Measurements from ENCODE around the gene LNX1. TPM values are rescaled to one million over a fixed set of nuclear protein-coding genes. Genes with fewer than 3 reads are reported as not detected.

The LNX1 gene
- total and polyA plus RNA-seq, 9 of the 15 experiments (the other 6 are each of a cell fraction or from before 2014, with no cell fraction given) = 0.40 to 3.6 (median 2.2) TPM

DNA sequence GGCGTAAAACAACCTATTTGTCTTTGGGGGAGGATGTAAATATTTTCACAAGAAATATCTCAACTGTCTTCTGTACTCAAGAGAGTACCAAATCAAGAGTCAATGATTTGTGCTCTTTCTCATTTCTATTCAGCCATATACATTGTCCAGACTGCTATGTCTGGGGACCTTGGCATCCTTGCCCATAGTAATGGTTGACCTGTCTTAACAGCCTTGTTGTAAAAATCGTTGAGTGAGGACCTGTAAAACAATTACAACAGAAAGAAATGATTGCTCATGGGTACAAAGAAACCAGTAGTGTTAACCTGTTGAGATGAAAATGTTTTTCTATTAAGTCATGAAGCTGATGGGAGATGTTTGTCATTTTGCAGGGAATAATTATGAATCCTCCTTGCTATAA is 56.6 kb downstream of the LNX1 start (continued):
- TF ChIP-seq, protein P1, sequence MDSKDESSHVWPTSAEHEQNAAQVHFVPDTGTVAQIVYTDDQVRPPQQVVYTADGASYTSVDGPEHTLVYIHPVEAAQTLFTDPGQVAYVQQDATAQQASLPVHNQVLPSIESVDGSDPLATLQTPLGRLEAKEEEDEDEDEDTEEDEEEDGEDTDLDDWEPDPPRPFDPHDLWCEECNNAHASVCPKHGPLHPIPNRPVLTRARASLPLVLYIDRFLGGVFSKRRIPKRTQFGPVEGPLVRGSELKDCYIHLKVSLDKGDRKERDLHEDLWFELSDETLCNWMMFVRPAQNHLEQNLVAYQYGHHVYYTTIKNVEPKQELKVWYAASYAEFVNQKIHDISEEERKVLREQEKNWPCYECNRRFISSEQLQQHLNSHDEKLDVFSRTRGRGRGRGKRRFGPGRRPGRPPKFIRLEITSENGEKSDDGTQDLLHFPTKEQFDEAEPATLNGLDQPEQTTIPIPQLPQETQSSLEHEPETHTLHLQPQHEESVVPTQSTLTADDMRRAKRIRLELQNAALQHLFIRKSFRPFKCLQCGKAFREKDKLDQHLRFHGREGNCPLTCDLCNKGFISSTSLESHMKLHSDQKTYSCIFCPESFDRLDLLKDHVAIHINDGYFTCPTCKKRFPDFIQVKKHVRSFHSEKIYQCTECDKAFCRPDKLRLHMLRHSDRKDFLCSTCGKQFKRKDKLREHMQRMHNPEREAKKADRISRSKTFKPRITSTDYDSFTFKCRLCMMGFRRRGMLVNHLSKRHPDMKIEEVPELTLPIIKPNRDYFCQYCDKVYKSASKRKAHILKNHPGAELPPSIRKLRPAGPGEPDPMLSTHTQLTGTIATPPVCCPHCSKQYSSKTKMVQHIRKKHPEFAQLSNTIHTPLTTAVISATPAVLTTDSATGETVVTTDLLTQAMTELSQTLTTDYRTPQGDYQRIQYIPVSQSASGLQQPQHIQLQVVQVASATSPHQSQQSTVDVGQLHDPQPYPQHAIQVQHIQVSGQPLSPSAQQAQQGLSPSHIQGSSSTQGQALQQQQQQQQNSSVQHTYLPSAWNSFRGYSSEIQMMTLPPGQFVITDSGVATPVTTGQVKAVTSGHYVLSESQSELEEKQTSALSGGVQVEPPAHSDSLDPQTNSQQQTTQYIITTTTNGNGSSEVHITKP (IDR thresholded peaks at IDR 0.05; ENCODE audit: partially characterized antibody) = no peak
- no peak for TF ChIP-seq KDM5B (IDR thresholded peaks at IDR 0.05; ENCODE audit: insufficient replicate concordance, low read depth, low read length)

DNA sequence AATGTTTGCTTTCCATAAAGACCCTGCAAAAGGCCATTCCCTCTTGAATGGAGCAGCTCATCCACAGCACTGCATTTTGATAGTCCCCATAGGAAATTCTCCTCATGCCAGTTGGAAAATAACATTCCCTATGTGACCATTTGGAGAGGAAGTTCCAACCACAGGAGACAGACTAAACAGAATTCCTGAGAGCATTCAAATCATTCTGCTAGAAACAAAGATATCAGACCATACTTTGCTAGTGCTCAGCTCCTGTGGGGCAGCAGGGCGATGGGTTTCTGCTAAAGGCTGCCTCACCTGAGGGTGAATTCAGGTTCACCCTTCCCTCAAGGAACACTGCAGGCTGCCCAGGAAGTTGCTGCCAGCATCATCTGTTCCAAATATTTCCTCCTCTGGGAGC is 58.8 kb downstream of the LNX1 start:
- no peak overlapping the region for H3K27ac ChIP-seq (ENCODE audit: extremely low read depth, low read depth, low read length)
- ChIA-PET CTCF (ENCODE audit: low intra/inter-chr PET ratio) (no interaction called here), POLR2A (interaction anchor here (1.5 kb wide), 1 partner anchor 8 kb away, joined by 3 read pairs; no protein-coding TSS in a partner anchor)
- in situ Hi-C loops (cut with MboI) (no loop called here), intact Hi-C loops (cut with micrococcal nuclease) (no loop called here)
- peaks cover 4 to 31% of the 10 kb centered on the region in 2 experiments; a peak in 2 of 5 replicates for H3K27me3 ChIP-seq (ENCODE audit: control insufficient read depth in 2 of 2, insufficient read depth in 2 of 2, low read length in 2 of 2)
- no peaks in the 10 kb centered on the region for H3K9me1 ChIP-seq (ENCODE audit: control insufficient read depth, insufficient read depth, low read length)
- TF ChIP-seq, protein P2, sequence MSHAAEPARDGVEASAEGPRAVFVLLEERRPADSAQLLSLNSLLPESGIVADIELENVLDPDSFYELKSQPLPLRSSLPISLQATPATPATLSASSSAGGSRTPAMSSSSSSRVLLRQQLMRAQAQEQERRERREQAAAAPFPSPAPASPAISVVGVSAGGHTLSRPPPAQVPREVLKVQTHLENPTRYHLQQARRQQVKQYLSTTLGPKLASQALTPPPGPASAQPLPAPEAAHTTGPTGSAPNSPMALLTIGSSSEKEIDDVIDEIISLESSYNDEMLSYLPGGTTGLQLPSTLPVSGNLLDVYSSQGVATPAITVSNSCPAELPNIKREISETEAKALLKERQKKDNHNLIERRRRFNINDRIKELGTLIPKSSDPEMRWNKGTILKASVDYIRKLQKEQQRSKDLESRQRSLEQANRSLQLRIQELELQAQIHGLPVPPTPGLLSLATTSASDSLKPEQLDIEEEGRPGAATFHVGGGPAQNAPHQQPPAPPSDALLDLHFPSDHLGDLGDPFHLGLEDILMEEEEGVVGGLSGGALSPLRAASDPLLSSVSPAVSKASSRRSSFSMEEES (CRISPR knock-in tag; IDR thresholded peaks at IDR 0.05) = no peak
- TF ChIP-seq, protein P3, sequence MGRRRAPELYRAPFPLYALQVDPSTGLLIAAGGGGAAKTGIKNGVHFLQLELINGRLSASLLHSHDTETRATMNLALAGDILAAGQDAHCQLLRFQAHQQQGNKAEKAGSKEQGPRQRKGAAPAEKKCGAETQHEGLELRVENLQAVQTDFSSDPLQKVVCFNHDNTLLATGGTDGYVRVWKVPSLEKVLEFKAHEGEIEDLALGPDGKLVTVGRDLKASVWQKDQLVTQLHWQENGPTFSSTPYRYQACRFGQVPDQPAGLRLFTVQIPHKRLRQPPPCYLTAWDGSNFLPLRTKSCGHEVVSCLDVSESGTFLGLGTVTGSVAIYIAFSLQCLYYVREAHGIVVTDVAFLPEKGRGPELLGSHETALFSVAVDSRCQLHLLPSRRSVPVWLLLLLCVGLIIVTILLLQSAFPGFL (CRISPR knock-in tag; IDR thresholded peaks at IDR 0.05) = no peak
- TF ChIP-seq FOXJ3 (CRISPR knock-in tag; IDR thresholded peaks at IDR 0.05) (no peak), CCAR2 (IDR thresholded peaks at IDR 0.05; ENCODE audit: low read depth, low read length) (no peak), ZSCAN29 (IDR thresholded peaks at IDR 0.05) (no peak)
- TF ChIP-seq, protein P4, sequence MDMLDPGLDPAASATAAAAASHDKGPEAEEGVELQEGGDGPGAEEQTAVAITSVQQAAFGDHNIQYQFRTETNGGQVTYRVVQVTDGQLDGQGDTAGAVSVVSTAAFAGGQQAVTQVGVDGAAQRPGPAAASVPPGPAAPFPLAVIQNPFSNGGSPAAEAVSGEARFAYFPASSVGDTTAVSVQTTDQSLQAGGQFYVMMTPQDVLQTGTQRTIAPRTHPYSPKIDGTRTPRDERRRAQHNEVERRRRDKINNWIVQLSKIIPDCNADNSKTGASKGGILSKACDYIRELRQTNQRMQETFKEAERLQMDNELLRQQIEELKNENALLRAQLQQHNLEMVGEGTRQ (CRISPR knock-in tag; IDR thresholded peaks at IDR 0.05) = no peak
- TF ChIP-seq, protein P5, sequence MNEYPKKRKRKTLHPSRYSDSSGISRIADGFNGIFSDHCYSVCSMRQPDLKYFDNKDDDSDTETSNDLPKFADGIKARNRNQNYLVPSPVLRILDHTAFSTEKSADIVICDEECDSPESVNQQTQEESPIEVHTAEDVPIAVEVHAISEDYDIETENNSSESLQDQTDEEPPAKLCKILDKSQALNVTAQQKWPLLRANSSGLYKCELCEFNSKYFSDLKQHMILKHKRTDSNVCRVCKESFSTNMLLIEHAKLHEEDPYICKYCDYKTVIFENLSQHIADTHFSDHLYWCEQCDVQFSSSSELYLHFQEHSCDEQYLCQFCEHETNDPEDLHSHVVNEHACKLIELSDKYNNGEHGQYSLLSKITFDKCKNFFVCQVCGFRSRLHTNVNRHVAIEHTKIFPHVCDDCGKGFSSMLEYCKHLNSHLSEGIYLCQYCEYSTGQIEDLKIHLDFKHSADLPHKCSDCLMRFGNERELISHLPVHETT (CRISPR knock-in tag; conservative IDR thresholded peaks at IDR 0.05 in 1 of 2, IDR thresholded peaks at IDR 0.05 in 1 of 2) = no peak
- H3K9me3 ChIP-seq (replicated peaks; ENCODE audit: control insufficient read depth, insufficient read depth, low read depth, low read length) = no peaks in the 10 kb centered on the region
- H4K20me1 ChIP-seq (replicated peaks; ENCODE audit: control insufficient read depth, insufficient read depth, low read length) = no peaks in the 10 kb centered on the region; the same call in 1 of the 2 replicates
- H3K36me3 ChIP-seq (ENCODE audit: control insufficient read depth, insufficient read depth, low read length) = no peaks in the 10 kb centered on the region
- H2AFZ ChIP-seq (ENCODE audit: low read depth, low read length) = no peak overlapping the region
- ATAC-seq (no peak), DNase-seq (ENCODE audit: extremely low read depth in 1 of 4, low spot score in 3 of 4) (no peak), FAIRE-seq (no peak)
- H3K4me1 ChIP-seq (replicated peaks in 1 of 2; ENCODE audit: control insufficient read depth in 2 of 2, insufficient read depth in 2 of 2, low read length in 2 of 2) = no peaks in the 10 kb centered on the region
- H3K4me2 ChIP-seq (ENCODE audit: insufficient read depth, low read length) = no peak overlapping the region
- BruUV-seq (replicated peaks) = no TSS peak
- H3K9ac ChIP-seq (ENCODE audit: insufficient read depth in 1 of 2, low read depth in 2 of 2, low read length in 2 of 2) = no peak overlapping the region
- no peak overlapping the region for H3K4me3 ChIP-seq
- WGBS (ENCODE audit: insufficient coverage, low coverage, missing lambda C conversion rate) = 0% methylated on average over 1 of the region's 1 CpG
- no peaks in the 10 kb centered on the region for H3K79me2 ChIP-seq (ENCODE audit: control insufficient read depth, insufficient read depth, low read length)
